Stimulated activated naive CD8-positive, alpha-beta T cell treated with anti-CD3 and anti-CD28 coated beads, Interleukin-15, Interleukin-2, amounts not matched to agents 100 ng/mL and 50 ng/mL, for 24 hours (primary cell): Measurements from ENCODE around the gene KIF18B.

Experiments
- H3K27ac Mint-ChIP-seq: one replicate; pipeline ENCODE4 v1.8.0; 2021; ENCODE audit warnings: mild to moderate bottlenecking, mixed read lengths
- H3K27me3 Mint-ChIP-seq: one replicate; pipeline ENCODE4 v1.8.0; 2021; ENCODE audit warnings: mixed read lengths
- H3K36me3 Mint-ChIP-seq: one replicate; pipeline ENCODE4 v1.8.0; 2021; ENCODE audit warnings: low read depth, mixed read lengths
- H3K4me1 Mint-ChIP-seq: one replicate; pipeline ENCODE4 v1.8.0; 2021; ENCODE audit warnings: low read depth, mixed read lengths
- H3K4me3 Mint-ChIP-seq: one replicate; pipeline ENCODE4 v1.8.0; 2021; ENCODE audit warnings: mild to moderate bottlenecking, mixed read lengths
- H3K9me3 Mint-ChIP-seq: one replicate; pipeline ENCODE4 v1.8.0; 2021; ENCODE audit warnings: mixed read lengths

The KIF18B gene

GRCh38 chr17:44947461-44948314, at the start of gene KIF18B:
Gene KIF18B (minus strand): TSS chr17:44947773. CDS start chr17:44936344, 11,429 bp downstream.
- Mint-ChIP-seq H3K9me3 (no peaks in the 10 kb centered on the region), H3K27me3 (peaks cover 4% of the 10 kb centered on the region), H3K36me3 (peaks cover 21% of the 10 kb centered on the region), H3K4me3 (peak within 1 kb of the TSS; percentile 90), H3K27ac (peak within 1 kb of the TSS; percentile 83), H3K4me1 (peaks cover 19% of the 10 kb centered on the region)

DNA sequence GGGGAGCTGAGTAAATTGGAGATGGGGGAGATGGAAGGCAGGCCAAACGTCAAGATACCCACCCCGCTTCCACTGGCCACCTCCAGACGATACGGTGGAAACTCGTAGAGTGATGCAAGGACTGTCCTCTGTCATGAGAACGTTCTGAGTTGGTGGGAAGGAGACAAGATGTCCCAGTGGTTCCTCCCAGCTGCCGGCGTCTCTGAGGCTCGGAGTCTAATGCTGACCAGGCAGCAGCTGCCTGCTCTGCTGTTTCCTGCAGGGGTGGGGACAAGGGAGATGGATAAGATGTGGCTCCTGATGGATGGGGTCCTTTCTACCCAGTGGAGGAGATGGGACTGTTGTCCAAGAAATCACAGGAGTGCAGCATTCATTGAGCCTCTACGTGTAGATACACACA, 48.7 kb upstream of the KIF18B start:
- Mint-ChIP-seq H3K27me3 (peaks cover 17% of the 10 kb centered on the region), H3K9me3 (no peaks in the 10 kb centered on the region), H3K27ac (no peak overlapping the region), H3K36me3 (no peaks in the 10 kb centered on the region), H3K4me1 (no peaks in the 10 kb centered on the region), H3K4me3 (no peak overlapping the region)

DNA sequence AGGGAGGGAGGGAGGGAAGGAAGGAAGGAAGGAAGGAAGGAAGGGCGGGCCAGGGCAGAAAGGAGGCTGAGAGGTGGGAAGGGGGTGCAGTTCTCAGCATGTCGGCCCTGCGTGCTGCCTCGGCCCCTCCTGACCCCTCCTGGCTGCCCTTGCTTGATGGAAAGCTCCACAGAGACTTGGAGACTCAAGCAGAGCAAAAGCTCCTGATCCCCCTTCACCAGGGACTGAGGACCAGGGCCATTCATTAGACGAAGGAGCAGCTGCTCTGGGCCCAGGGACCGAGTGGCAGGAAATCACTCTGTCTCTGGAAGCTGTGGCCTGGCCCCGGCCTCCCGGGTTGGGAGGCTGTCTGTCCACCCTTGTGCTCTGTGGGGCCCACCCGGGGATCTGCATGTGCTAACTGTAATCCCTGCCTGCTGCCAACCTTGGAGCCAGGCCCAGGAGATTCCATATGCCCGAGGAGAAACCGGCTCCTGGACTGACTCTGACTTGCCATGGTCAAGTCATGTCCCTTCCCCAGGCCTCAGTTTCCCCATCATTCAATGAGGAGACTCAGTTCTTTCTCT, 47.9 kb upstream of the KIF18B start:
- H3K9me3 Mint-ChIP-seq = no peaks in the 10 kb centered on the region
- peaks cover 18% of the 10 kb centered on the region for H3K27me3 Mint-ChIP-seq
- H3K4me1 Mint-ChIP-seq = no peaks in the 10 kb centered on the region
- H3K4me3 Mint-ChIP-seq = no peak overlapping the region
- no peak overlapping the region for H3K27ac Mint-ChIP-seq
- no peaks in the 10 kb centered on the region for H3K36me3 Mint-ChIP-seq

- Mint-ChIP-seq H3K27me3 (peaks cover 38% of the 10 kb centered on the region), H3K4me1 (peaks cover 8% of the 10 kb centered on the region), H3K27ac (no peak overlapping the region), H3K36me3 (no peaks in the 10 kb centered on the region), H3K9me3 (no peaks in the 10 kb centered on the region), H3K4me3 (no peak overlapping the region)
Measured at GRCh38 chr17:44992242-44992939, 44.8 kb upstream of the KIF18B start.

DNA sequence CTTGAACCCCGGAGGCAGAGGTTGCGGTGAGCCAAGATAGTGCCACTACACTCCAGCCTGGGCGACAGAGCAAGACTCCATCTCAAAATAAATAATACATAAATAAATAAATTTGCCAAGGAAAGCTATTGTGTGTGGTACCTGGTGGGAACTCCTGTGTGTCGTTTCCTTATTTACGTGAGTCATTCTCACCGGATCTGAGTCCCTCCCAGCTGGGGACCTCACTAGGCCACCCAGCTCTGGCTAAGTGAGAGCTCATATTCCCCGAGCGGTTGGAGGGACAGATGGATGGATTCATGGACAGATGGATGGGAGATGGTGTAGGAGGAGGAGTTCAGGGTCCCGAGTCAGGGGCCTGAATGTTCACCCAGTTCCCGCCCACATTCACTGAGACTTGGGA, 43.4 kb upstream of the KIF18B start:
- H3K4me1 Mint-ChIP-seq = peaks cover 12% of the 10 kb centered on the region
- no peak overlapping the region for H3K4me3 Mint-ChIP-seq
- no peak overlapping the region for H3K27ac Mint-ChIP-seq
- H3K9me3 Mint-ChIP-seq = no peaks in the 10 kb centered on the region
- H3K27me3 Mint-ChIP-seq = peaks cover 44% of the 10 kb centered on the region
- H3K36me3 Mint-ChIP-seq = no peaks in the 10 kb centered on the region

DNA sequence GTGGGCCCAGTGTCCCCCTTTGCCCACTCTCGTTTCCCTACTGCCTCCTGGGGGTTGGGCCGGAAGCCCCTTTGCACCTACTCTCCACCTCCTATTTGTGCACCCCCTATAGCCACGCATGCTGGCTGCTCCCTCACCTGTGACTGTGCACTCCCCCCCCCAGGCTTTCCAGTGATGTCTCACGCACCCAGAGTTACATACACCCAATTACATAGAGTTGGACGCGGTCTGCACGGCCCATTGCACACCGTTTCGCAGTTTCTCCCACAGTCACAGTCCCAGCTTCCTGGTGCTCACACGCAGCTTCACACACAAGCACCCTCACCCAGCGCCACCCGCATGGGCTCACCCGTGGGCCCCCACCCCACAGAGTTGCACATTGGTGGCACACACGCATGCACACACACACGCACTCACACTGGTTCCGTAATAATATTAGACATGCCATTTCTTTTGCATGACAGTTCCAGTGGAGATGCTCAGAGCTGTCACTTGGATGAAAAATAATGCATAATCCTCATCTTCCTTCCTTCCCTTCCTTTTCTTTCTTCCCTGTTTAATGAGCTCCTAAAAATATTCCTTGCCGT, 42.1 kb upstream of the KIF18B start:
- peaks cover 12% of the 10 kb centered on the region for H3K4me1 Mint-ChIP-seq
- H3K4me3 Mint-ChIP-seq = no peak overlapping the region
- no peak overlapping the region for H3K27ac Mint-ChIP-seq
- no peaks in the 10 kb centered on the region for H3K9me3 Mint-ChIP-seq
- no peaks in the 10 kb centered on the region for H3K36me3 Mint-ChIP-seq
- H3K27me3 Mint-ChIP-seq = peaks cover 50% of the 10 kb centered on the region

GRCh38 chr17:44988044-44988942, 40.7 kb upstream of the KIF18B start:
- Mint-ChIP-seq H3K27me3 (peaks cover 41% of the 10 kb centered on the region), H3K36me3 (no peaks in the 10 kb centered on the region), H3K9me3 (no peaks in the 10 kb centered on the region), H3K27ac (no peak overlapping the region), H3K4me1 (peaks cover 12% of the 10 kb centered on the region), H3K4me3 (no peak overlapping the region)

DNA sequence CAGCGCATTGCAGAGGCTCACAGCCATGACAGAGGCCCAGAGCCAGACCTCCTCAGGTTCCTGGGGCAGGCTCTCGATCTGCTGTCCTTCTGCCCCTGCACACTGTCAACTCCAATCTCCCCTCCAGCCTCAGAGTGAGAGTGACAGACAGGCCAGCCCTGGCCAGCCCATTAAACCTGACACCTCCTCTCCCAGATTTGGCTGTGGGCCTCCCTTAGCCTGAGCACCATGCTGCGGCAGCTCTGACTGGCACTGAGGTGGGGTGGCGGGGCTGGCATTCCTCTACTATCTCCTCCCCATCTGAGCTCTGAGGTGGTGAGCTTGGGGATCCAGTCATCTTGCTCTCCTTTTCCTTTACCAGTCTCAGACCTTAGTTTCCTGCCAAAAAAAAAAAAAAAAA, 36.0 kb upstream of the KIF18B start:
- Mint-ChIP-seq H3K27me3 (peaks cover 41% of the 10 kb centered on the region), H3K4me1 (peaks cover 12% of the 10 kb centered on the region), H3K27ac (no peak overlapping the region), H3K9me3 (no peaks in the 10 kb centered on the region), H3K36me3 (no peaks in the 10 kb centered on the region), H3K4me3 (no peak overlapping the region)

DNA sequence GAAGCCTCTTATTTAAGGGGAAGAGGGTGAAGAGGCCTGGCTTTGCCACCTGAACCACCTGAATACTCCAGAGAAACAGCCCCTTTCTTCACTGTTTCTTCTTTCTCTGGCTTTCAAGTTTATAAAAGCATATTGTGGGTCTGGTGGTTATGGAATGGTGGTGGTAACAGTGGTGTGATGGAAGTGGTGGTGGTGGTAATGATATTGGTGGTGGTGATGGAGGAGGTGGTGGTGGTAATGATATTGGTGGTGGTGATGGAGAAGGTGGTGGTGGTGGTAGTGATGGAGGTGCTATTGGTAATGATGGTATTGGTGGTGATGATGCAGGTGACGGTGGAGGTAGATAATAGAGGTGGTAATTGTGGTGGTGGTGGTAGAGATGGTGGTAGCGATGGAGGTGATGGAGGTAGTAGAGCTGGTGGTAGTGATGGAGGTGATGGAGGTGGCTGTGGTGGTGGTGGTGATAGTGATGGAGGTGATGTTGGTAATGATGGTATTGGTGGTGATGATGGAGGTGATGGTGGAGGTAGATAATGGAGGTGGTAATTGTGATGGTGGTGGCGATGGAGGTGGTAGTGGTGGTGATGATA, 34.6 kb upstream of the KIF18B start:
- Mint-ChIP-seq H3K27me3 (peaks cover 34% of the 10 kb centered on the region), H3K36me3 (no peaks in the 10 kb centered on the region), H3K4me3 (no peak overlapping the region), H3K27ac (no peak overlapping the region), H3K9me3 (no peaks in the 10 kb centered on the region), H3K4me1 (peaks cover 2% of the 10 kb centered on the region)

GRCh38 chr17:44981221-44981968, 33.8 kb upstream of the KIF18B start:
- peaks cover 28% of the 10 kb centered on the region for H3K27me3 Mint-ChIP-seq
- no peak overlapping the region for H3K27ac Mint-ChIP-seq
- no peaks in the 10 kb centered on the region for H3K4me1 Mint-ChIP-seq
- no peaks in the 10 kb centered on the region for H3K9me3 Mint-ChIP-seq
- no peaks in the 10 kb centered on the region for H3K36me3 Mint-ChIP-seq
- H3K4me3 Mint-ChIP-seq = no peak overlapping the region

DNA sequence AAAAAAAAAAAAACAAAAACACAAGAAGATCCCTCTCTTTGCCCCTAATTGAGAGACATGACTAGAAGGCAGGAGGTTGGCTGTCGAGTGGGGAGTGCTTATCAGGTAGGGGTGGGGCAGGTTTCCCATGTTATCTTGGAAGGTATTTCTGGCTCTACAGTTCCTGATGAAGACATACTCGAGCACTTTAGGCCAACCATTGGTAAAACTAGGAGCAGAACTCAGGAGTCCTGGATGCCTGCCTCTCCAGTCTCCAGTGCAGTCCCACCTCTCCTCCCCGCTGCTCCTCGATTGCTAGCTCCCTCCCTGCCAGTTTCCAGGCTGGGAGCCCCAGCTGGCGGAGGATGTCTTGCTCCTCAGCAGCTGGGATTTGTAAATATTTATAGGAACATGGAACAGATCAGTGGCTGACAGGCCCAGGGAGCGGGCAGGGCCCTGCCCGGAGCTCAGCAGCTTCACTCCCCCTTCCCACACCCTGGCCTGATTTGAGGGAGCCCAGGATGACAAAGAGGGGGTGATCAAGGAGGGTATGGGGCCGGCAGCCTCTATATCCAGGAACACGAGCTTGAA, 31.9 kb upstream of the KIF18B start:
- Mint-ChIP-seq H3K9me3 (no peaks in the 10 kb centered on the region), H3K4me1 (no peaks in the 10 kb centered on the region), H3K4me3 (no peak overlapping the region)

DNA sequence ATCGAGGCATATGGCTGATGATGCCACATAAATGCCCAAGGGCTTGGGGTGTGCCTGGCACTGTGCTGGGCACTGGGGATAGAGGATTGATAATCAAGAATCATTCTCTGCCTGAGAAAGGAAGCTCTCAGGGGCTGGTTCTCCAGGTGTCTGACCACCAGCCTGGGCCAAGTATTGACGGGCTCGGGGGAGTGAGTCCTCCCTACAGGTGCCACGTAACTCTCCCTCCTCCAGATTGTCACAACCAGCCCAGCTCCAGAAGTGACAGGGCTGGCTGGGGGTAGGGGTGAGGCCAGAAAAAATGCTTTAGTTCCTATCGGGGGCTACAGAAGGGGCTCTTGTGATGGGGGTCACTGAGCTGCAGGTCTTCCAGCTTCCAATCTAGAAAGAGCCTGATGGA, 31.2 kb upstream of the KIF18B start:
- no peaks in the 10 kb centered on the region for H3K9me3 Mint-ChIP-seq
- H3K4me1 Mint-ChIP-seq = no peaks in the 10 kb centered on the region
- H3K27me3 Mint-ChIP-seq = peaks cover 29% of the 10 kb centered on the region
- no peaks in the 10 kb centered on the region for H3K36me3 Mint-ChIP-seq
- no peak overlapping the region for H3K27ac Mint-ChIP-seq
- H3K4me3 Mint-ChIP-seq = no peak overlapping the region

More for the DNA sequence above, 31.9 kb upstream of the KIF18B start:
- Mint-ChIP-seq H3K36me3 (no peaks in the 10 kb centered on the region), H3K27me3 (peaks cover 26% of the 10 kb centered on the region), H3K27ac (no peak overlapping the region)

- Mint-ChIP-seq H3K4me1 (no peaks in the 10 kb centered on the region), H3K4me3 (no peak overlapping the region), H3K27ac (no peak overlapping the region), H3K9me3 (no peaks in the 10 kb centered on the region), H3K36me3 (no peaks in the 10 kb centered on the region), H3K27me3 (peaks cover 32% of the 10 kb centered on the region)
Measured at GRCh38 chr17:44977814-44978550, 30.4 kb upstream of the KIF18B start.
